Nucleus accumbens (tissue), 56 donors: ENCODE measurements around the gene EPB41L4A.
"Not testable (repeated sequence)": the region's sequence is repeated elsewhere in the genome, so short reads cannot be mapped to it uniquely, and the experiment has no call there.

ENCODE experiments used
- DNase-seq, 56 donors: peaks; one replicate each; lab custom pipeline; 2025; lab: John Stamatoyannopoulos, UW

The EPB41L4A gene

DNA sequence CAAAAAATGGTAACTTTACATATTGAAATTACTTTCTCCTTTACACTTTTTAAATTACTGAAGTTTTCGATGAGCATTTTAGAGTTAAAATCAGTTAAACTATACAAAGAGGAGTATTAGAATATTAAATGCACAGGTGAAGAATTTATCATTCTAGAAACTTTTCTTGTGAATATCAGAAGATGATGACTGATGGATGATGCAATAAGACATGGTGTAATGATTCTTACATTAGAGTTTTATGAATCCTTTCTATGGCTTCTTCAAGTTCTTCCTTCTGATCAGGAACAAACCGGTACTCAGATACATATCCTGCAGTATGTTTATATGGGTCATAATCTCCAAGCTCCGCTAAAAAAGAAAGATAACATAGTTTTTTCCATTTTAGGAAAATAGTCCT, 154.4 kb downstream of the EPB41L4A start:
- no peak for DNase-seq

DNA sequence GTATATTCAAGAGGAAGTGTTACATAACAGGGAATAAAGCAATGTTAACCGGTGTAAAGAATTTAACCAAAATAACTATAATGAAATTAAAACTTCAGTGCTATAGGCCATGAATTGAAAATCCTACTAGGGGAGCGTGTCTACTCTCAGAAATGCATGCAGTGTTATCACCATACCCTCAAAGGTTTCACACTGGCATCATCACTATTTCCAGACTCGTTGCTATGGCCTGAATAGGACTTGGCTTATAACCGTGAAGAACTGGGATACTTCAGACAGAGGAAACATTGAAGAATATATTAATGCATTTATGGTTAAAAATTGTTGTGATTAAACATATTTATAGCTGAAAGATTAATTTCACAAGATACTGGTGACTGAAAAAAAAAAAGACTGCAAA, 154.9 kb downstream of the EPB41L4A start:
- no peak for DNase-seq

DNA sequence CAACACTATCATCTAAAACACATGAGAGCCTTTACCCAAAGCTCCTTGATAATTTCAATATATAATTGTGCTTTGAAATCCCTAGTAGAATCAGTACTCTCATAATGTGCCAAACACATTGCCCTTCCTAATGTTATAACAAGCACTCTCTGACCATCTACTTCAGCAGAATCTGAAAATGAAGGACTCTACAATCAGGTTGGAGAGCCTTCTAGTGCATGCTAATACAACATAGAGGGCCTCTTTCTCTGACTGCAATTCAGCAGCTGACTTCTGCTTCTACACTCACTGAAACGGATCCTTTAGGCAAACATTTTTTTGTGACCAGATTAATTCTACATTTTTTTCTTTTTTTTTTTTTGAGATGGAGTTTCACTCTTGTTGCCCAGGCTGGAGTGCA, 155.6 kb downstream of the EPB41L4A start:
- DNase-seq, result no peak

DNA sequence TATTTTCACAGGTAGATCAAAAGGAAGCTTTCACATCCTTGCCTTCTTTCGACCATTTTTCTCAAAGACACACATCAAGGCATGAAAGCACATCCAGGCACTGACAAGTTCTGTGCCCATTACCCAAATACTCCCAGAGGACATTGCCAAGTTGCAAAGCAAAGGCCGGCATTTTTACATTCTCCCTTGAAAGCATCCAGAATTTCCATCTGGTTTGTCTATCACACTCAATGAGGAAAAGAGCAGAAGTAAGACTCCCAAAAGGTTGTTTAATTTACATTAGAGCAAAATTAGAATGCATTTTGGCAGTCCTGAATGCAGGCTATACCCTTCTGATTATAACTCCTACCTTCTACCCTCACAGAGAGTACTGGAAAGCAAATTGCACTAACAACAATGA, 160.5 kb downstream of the EPB41L4A start:
- DNase-seq, result no peak

DNA sequence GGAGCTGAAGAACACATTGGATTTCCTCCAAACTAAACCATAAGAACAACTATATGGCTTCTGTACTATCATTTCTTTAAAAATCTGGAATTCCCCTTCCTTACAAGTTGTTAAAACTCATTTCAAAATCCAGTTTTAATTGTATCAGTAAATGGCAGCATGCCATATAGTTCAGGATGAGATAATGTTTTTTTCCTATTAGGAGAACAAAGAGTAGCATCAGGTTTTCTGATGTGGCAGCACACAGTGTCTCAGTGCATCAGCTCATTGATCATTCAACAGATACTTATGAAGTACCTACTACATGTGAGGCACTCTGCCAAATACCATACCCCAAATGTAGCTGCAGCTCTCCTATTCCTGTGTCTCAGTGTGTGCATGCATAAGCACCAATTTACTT, 161.1 kb downstream of the EPB41L4A start:
- no peak for DNase-seq

DNA sequence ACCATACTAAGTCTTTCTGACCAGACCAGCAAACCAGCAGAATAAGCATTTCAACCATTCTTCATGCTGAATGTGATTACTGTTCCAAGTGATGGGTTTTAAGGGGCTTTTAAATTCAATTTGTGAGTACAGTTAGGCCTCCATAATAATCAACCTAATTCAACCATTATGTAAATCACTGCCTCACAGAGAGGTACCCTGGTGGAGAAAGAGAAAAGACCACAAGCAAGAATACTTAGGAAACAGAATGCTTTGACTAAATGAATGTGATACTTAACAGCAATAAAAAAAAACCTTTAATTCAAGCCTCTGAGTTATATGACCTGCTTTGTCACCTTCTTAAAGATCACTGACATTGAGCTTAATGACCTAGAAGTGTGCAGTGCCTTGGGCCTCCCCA, 162.1 kb downstream of the EPB41L4A start:
- no peak for DNase-seq

DNA sequence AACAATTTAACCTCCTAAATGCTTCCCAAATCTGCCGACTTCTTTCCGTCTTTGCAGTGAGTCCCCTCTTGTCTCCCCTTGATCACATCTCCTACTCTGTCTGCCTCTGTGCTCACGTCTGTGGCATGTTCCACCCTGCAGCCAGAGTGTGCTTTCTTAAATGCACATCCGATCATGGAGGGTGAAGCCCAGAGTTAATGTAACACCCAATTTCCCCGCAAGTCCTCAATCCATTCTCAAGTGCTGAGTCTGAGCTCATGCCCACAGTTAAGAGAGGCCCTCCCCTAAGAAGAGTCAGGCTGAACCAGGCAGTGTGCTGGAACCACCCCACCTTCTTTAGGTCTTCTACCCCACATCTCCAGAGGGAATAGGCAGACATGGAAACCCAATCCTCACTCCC, 164.8 kb downstream of the EPB41L4A start:
- no peak for DNase-seq

DNA sequence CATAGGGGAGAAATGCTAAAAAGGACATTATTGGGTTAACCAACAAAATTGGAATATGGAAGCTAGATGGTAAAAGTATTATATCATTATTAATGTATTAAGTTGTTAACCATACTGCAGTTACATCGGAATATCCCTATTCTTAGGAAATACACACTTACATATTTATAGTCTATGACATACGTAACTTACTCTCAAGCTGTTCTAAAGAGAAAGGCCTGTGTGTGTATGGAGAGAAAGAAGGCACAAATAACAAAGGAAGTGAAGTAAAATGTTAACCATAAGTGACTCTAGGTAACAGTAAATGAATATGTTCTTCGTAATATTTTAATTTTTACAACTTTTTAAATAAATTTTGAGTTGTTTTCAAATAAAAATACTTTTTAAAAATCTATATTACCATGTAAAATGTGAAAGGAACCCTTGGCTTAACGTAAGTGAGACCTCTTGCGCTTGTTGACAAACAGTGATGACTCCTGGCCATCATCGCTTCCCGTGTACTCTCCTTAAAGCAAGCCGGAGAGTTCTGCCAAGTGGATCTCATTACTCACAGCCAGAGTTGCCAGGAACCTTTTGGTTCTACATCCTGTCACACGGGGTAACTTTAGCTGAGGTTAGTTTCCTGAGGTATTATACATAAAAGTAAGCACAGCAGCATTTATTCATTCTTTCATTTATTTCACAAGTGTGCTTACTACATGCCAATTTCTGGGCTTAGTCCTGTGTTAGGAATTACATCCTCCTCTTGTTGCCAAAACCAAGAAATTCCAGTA, 165.4 kb downstream of the EPB41L4A start:
- no peak for DNase-seq

DNA sequence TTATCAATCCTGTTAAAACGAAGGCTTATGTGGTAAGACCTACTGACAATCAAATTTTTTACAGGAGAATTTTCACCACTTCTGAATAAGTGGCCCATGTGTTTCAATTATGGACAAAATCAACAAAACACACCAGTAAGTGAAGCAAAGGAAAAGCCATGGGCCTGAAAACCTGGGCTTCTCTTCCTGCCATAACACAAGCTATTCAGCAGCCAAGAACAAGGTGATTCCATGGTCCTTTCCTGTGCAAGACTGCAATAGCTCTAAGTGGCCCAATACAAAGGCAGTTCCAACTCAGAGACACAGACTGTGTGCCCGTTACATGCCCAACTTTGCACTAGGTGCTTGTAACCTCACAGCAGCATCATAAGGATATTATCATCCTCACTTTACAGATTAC, 168.5 kb downstream of the EPB41L4A start:
- DNase-seq, result no peak

DNA sequence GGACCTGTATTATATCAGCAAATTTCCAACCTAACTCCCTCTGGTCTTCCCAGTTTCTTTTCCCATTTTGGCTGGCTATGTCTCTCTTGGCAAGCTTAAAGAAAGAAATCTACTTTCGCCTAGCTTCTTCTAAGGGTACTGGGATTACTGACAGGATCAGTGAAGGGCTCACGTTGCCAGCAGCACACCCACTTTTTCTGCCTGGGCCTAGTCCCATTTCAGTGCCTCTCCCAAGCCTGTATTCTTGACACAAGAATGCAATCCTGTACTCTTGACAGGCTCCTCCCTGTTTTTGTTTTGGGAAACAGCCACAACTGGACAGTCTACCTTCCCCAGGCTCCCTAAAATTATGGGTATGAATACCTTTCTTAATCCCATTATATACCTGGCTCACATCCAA, 170.5 kb downstream of the EPB41L4A start:
- DNase-seq, result no peak

DNA sequence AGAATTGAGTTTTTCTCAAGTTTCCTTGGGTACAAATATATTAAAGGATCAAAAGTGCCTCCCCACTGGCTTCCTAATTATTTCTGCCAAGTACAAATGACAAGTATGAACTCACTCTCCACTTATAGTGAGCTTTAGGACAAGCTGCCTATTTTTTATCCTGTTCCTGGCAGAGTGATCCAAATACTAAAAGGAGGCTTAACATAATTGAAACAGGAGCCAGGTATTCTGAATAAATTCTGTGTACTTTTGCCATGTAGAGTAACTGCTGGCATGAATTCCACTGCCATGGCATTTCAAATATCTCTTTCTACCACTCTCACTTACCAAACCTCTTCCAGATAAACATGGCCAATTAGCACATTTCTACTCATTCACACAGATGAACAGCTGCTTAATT, 171.1 kb downstream of the EPB41L4A start:
- DNase-seq, result no peak

DNA sequence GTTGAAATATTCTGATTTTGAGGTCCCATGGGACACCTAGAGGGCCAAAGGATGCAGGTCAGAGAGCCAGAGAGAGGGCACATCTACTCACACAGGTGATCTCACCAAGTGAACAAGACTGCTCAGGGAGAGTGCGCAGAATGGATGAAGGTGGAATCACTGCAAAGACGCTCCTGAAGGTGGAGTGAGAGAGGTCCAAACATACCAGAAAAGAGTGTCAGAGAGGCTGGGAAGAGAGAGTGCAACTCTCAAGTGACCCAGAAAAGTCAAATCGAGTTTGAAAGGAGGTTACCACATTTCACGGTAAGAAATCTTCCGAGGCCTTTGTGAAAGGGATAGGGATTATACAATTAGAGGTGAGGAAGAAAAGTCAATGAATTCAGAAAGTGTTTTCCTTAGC, 173.4 kb downstream of the EPB41L4A start:
- no peak for DNase-seq

DNA sequence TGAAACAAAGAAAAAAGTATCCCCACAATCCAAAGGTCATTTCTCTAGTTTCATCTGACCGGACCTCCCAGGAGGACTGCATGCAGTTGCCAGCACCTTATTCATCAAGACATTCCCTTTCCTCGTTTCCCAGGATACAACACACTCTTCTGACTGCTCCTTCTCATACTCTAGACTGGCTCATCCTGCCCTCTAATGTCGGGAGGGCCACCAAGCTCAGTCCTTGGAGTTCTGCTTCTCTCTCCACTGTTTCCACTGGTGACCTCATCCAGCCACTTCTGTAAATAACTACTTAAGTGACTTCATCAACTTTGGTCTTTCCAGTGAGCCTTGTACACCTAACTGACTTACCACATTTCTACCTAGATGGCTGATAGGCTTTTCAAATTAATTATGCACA, 179.1 kb downstream of the EPB41L4A start:
- DNase-seq, result no peak

DNA sequence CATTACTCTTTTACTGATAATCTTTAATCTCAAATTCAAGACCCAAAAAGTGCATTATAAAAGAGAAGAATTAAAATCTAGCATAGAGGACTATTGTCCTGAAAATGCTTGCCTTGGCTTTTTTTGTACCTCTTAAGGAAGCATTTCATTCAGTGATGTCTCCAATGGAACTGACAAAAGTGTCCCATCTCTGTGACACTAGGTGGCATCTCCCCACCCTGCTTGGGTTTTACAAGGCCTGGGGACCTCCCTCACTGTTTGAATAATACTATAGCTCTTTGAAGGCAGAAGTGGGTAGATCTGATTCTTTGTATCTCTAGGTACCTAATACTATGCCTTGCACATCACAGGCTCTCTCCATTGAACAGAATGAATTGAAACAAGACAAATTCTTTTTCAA, 180.6 kb downstream of the EPB41L4A start:
- no peak for DNase-seq

DNA sequence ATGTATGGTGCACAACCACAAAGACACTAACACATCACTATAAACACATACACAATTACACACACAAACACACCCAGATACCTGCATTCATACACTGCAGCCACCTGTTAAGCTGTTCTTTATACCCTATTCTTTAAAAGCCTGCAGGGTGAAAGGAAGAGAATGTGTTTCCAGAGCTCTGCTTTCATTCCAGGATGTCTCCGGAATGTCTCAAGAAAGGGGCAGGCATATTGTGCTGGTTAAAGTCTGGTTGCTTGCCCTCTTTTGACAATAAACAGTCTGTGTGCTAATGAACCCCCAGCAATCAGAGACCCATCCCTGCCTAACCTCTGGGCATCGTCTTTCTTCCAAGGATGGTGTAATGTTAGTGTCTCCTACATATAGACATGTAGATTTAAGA, 181.6 kb downstream of the EPB41L4A start:
- no peak for DNase-seq

DNA sequence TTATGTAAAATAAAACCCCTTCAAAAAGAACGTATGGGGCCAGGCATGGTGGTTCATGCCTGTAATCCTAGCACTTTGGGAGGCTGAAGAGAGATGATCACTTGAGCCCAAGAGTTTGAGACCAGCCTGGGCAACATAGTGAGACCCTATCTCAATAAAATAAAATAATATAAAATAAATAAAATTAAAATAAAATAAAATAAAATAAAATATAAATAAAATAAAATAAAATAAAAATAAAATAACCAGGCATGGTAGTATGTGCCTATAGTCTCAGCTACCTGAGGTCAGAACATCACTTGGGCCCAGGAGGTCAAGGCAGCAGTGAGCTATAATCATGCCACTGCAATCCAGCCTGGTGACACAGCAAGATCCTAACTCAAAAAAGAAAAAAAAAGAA, 185.1 kb downstream of the EPB41L4A start:
- DNase-seq, result no peak

DNA sequence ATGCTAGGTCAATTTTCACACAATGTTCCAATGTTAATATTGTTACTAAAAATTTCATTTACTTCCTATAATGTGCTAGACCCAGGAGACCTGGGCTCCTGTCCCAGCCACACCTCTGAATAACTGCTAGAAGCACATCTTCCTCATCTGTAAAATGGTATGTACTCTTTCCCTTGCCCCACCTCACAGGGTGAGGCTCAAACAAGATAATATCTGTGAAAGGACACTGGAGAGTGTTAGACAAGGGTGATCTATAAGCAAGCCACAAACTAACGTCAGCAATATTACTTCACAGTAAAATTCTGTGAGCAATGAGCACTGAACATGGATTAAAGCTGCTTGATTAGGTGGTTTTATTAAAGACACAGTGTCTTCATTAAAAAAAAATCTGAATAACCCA, 186.4 kb downstream of the EPB41L4A start:
- DNase-seq, result no peak

DNA sequence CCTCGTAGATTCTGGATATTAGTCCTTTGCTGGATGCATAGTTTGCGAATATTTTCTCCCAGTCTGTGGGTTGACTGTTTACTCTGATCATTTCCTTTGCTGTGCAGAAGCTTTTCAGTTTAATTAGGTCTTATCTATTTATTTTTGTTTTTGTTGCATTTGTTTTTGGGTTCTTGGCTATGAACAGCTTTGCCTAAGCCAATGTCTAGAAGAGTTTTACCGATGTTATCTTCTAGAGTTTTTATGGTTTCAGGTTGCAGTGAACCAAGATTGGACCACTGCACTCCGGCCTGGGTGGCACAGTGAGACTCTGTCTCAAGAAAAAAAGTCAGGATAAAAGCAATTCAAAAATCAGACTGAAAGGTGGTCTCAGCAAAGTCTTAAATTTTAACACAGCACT, 188.5 kb downstream of the EPB41L4A start:
- no peak for DNase-seq

DNA sequence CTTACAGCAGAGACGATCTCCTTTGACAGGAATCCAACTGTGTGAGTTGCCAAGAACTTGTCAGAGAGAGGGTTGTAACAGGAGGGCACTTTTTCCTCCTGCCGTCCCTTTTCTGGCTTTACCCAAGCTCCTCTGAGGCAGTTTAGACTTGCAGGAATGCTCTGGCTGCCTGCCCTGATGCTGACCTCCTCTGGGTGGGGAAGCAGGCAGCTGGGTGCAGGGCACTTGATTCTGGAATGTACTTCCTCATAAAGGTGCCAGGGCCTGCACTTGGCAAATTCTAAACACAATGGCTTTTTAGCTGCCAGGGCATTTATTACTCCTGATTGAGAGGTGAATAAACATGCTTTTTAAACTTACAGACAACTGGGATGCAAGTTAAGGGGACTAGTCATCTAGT, 190.4 kb downstream of the EPB41L4A start:
- DNase-seq, result peak in 7 of 56 donors; percentile 6 to 27 (median 11)

DNA sequence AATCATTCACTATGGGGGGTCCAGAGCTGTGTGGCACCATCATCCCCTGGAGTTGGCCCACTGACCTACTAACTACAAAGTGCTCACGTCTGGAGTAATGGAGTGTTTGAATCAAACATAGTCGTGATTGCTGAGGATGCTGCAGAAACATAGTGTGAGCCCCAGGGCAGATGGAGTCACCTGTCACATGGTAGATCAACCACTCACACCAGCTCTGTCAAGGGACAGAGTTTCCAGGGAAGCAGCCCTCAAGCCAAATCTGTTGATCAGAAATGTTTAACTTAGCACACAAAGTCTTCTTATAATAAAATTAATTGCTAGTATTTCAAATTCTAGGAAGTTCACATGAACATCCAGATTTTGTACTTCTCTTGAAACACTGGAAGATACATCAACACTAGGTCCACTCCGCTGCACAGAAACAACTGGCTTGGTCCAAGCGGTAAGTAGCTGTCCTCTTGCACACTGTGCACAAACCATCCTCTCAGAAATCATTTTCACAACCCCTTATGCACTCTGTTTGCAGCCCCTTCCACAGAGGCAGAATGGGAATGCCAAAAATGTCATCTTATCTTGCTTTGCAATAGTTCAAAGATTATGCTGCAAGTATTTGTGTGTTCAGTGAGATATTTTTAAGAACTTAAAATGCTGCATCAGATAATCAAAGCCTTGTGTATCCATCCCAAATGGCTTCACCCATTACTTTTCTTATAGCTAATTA, 191.0 kb downstream of the EPB41L4A start:
- no peak for DNase-seq

DNA sequence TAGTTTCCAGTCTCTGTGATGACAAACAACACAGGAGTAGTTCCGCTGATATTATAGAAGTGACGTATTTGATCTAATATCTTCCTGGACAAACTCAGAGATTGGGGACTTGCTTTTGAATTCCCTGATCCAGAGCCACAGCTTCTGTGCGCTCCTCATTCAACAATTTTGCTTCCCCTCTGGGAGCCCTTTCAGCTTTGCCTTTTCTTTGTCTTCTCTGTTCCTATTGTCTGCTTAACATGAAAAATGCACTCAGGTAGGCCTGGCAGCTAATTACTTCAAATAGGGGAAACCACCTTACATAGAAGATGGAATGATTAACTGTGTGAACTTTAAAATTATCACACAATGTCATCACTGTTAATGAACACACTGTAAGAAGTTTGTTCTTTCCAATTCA, 192.9 kb downstream of the EPB41L4A start:
- no peak for DNase-seq

DNA sequence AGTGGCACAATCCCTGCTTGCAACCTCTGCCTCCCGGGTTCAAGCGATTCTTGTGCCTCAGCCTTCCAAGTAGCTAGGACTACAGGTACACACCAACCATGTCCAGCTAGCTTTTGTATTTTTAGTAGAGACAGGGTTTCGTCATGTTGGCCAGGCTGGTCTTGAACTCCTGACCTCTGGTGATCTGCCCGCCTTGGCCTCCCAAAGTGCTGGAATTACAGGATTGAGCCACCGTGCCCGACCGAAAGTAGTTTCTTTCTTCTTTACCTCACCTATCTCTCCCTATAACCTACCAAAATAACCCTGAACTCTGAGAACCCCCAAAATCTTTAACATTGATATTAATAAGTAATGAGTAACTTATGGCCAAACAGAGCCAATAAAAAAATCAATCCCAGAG, 196.1 kb downstream of the EPB41L4A start:
- not testable (repeated sequence) for DNase-seq
